K562 (cell line): ENCODE measurements around the gene UQCRHL. TPM values are rescaled to one million over a fixed set of nuclear protein-coding genes. Genes with fewer than 3 reads are reported as not detected.

ENCODE experiments used
- BHLHE40 ChIP-seq: IDR thresholded peaks from 2 replicates; pipeline ENCODE4 v1.6.1; 2011; ENCODE audit warnings: low read length, improper control_type of control experiment
- CBFB ChIP-seq: sonication (generic); formaldehyde crosslinking; IDR thresholded peaks from 2 replicates; pipeline ENCODE4 v1.4.0; 2020; ENCODE audit warnings: mild to moderate bottlenecking, missing genetic modification reagents
- CXXC5 ChIP-seq: fragments of 250-450 bp; sonication (Bioruptor Pico); IDR thresholded peaks from 2 replicates; pipeline ENCODE4 v1.8.0; 2022; ENCODE audit warnings: inconsistent platforms, mild to moderate bottlenecking, moderate library complexity
- DMBX1 ChIP-seq: fragments of 250-450 bp; sonication (Bioruptor Pico); IDR thresholded peaks from 2 replicates; pipeline ENCODE4 v1.8.0; 2022; ENCODE audit warnings: inconsistent platforms, mild to moderate bottlenecking, moderate library complexity, borderline replicate concordance
- DPF2 ChIP-seq: fragments of 450-650 bp; IDR thresholded peaks from 2 replicates; pipeline ENCODE4 v1.6.1; 2016
- ELF4 ChIP-seq: fragments of 450-650 bp; formaldehyde crosslinking; IDR thresholded peaks from 2 replicates; pipeline ENCODE4 v1.4.0; 2022; ENCODE audit warnings: missing genetic modification characterization
- GATA2 ChIP-seq: sonication (generic); formaldehyde crosslinking; IDR thresholded peaks from 2 replicates; pipeline ENCODE4 v1.4.0; 2020; ENCODE audit warnings: mild to moderate bottlenecking, missing genetic modification reagents
- GTF3C2 ChIP-seq: IDR thresholded peaks from 3 replicates; pipeline ENCODE4 v1.6.1; 2011; ENCODE audit warnings: borderline replicate concordance, mild to moderate bottlenecking, moderate library complexity; ENCODE audit not compliant: insufficient read length; ENCODE audit errors: extremely low read depth
- HMBOX1 ChIP-seq: sonication (generic); IDR thresholded peaks from 2 replicates; pipeline ENCODE4 v1.6.1; 2016
- HMG20B ChIP-seq: fragments of 250-450 bp; sonication (Bioruptor Pico); IDR thresholded peaks from 2 replicates; pipeline ENCODE4 v1.5.0; 2021; ENCODE audit warnings: mild to moderate bottlenecking
- MAZ ChIP-seq, 2 experiments: fragments of 450-650 bp in 1 of 2; sonication (generic) in 1 of 2; formaldehyde crosslinking; IDR thresholded peaks in 1 of 2; conservative IDR thresholded peaks in 1 of 2; 2 replicates each; pipeline versions ENCODE4 v1.4.0 to v1.5.0; 2020; ENCODE audit warnings: mild to moderate bottlenecking in 1 of 2, missing genetic modification reagents in 1 of 2
- MTA3 ChIP-seq: fragments of 450-650 bp; formaldehyde crosslinking; IDR thresholded peaks from 2 replicates; pipeline ENCODE4 v1.6.1; 2017; ENCODE audit warnings: mild to moderate bottlenecking, borderline replicate concordance
- NFXL1 ChIP-seq: fragments of 450-650 bp; formaldehyde crosslinking; IDR thresholded peaks from 2 replicates; pipeline ENCODE4 v1.4.0; 2021; ENCODE audit warnings: mild to moderate bottlenecking
- NR1H2 ChIP-seq: sonication (generic); formaldehyde crosslinking; IDR thresholded peaks from 2 replicates; pipeline ENCODE4 v1.4.0; 2020; ENCODE audit warnings: mild to moderate bottlenecking, missing genetic modification reagents
- PML ChIP-seq: IDR thresholded peaks from 2 replicates; pipeline ENCODE4 v1.6.1; 2012; ENCODE audit warnings: low read length, inconsistent platforms
- PTBP1 ChIP-seq: fragments of 200-400 bp; formaldehyde crosslinking; IDR thresholded peaks from 2 replicates; pipeline ENCODE4 v1.6.1; 2017; ENCODE audit warnings: low read depth, low read length
- RHOXF2B ChIP-seq: fragments of 250-450 bp; sonication (Bioruptor Pico); conservative IDR thresholded peaks from 2 replicates; pipeline ENCODE4 v1.5.1; 2021
- SAFB ChIP-seq: fragments of 200-400 bp; formaldehyde crosslinking; IDR thresholded peaks from 2 replicates; pipeline ENCODE4 v1.6.1; 2017; ENCODE audit warnings: low read depth, low read length, borderline replicate concordance
- TBL1XR1 ChIP-seq, 2 experiments: IDR thresholded peaks; 2 replicates each; pipeline ENCODE4 v1.6.1; 2012; ENCODE audit warnings: improper control_type of control experiment in 2 of 2, low read length in 2 of 2, mild to moderate bottlenecking in 1 of 2
- ZNF253 ChIP-seq: fragments of 250-450 bp; sonication (Bioruptor Pico); conservative IDR thresholded peaks from 2 replicates; pipeline ENCODE4 v1.6.1; 2021; ENCODE audit warnings: mild to moderate bottlenecking
- polyA plus RNA-seq, 8 experiments: library from polyadenylated mRNA; depleted of rRNA in 4 of 8; stranded (reverse) in 5 of 8; unstranded in 3 of 8; fragments of >200 nt; fragmentation: Nextera tagmentation in 2 of 8; fragmentation: Illumina TruSeq in 1 of 8; extraction: Ambion mirVana in 2 of 8; extraction: Trizol in 1 of 8; gene quantifications; 2 replicates each; pipeline versions ENCODE4 v1.2.1 to v1.2.3, GENCODE V29; 2011 to 2014; ENCODE audit warnings: inconsistent platforms in 1 of 8, missing spikeins in 1 of 8
- total RNA-seq, 7 experiments: library from RNA; depleted of rRNA in 6 of 7; stranded (reverse); fragments of >200 nt in 6 of 7; fragmentation: Illumina TruSeq in 2 of 7; extraction: Trizol in 2 of 7; gene quantifications; 2 replicates each; pipeline versions ENCODE4 v1.2.1 to v1.2.3, GENCODE V29; 2011 to 2021; ENCODE audit warnings: low replicate concordance in 1 of 7
- TF ChIP-seq, protein P1 (sequence below): fragments of 450-650 bp; formaldehyde crosslinking; IDR thresholded peaks from 2 replicates; pipeline ENCODE4 v1.4.0; 2022; ENCODE audit warnings: missing genetic modification characterization
- TF ChIP-seq, protein P2 (sequence below): fragments of 250-450 bp; sonication (Bioruptor Pico); IDR thresholded peaks from 2 replicates; pipeline ENCODE4 v1.8.0; 2021; ENCODE audit warnings: moderate library complexity, mild to moderate bottlenecking, inconsistent platforms

Gene UQCRHL
- total and polyA plus RNA-seq, 9 of the 15 experiments (the other 6 are each of a cell fraction or from before 2014, with no cell fraction given), result 5.1 to 41.3 (median 21.8) TPM

GRCh38 chr1:15847100-15847892 is 39.8 kb upstream of the UQCRHL start, which contains the start of gene SPEN (continued):
- TF ChIP-seq, protein P1, sequence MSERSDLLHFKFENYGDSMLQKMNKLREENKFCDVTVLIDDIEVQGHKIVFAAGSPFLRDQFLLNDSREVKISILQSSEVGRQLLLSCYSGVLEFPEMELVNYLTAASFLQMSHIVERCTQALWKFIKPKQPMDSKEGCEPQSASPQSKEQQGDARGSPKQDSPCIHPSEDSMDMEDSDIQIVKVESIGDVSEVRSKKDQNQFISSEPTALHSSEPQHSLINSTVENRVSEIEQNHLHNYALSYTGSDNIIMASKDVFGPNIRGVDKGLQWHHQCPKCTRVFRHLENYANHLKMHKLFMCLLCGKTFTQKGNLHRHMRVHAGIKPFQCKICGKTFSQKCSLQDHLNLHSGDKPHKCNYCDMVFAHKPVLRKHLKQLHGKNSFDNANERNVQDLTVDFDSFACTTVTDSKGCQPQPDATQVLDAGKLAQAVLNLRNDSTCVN (CRISPR knock-in tag), result peak; percentile 84; the same call in 1 of the 2 replicates
- TF ChIP-seq DPF2 (peak; percentile 64; the same call in 1 of the 2 replicates), MTA3 (peak; percentile 66; the same call in 1 of the 2 replicates), ZNF253 (CRISPR knock-in tag) (no peak), GATA2 (CRISPR knock-in tag) (no peak), PML (peak; percentile 86; the same call in 1 of the 2 replicates), PTBP1 (no peak), ELF4 (CRISPR knock-in tag) (peak; percentile 63; the same call in 1 of the 2 replicates), TBL1XR1 (IDR thresholded peaks at IDR 0.05; ENCODE audit: low read length in 2 of 2) (peak; percentile 71 to 97; a peak in 3 of 4 replicates), RHOXF2B (CRISPR knock-in tag) (0 out of 2 replicates have a peak, but pooled peaks have one; percentile 50), SAFB (peak; percentile 77), NFXL1 (CRISPR knock-in tag) (0 out of 2 replicates have a peak, but pooled peaks have one; percentile 20), NR1H2 (CRISPR knock-in tag) (0 out of 2 replicates have a peak, but pooled peaks have one; percentile 45), CXXC5 (peak; percentile 96), HMG20B (CRISPR knock-in tag) (no peak), BHLHE40 (peak; percentile 60), DMBX1 (CRISPR knock-in tag) (peak; percentile 72; the same call in 1 of the 2 replicates), CBFB (CRISPR knock-in tag) (no peak), GTF3C2 (no peak), HMBOX1 (no peak), MAZ (CRISPR knock-in tag; conservative IDR thresholded peaks at IDR 0.05 in 1 of 2, IDR thresholded peaks at IDR 0.05 in 1 of 2) (peak in 1 of 2 experiments; percentile 88; a peak in 3 of 4 replicates)
- TF ChIP-seq, protein P2, sequence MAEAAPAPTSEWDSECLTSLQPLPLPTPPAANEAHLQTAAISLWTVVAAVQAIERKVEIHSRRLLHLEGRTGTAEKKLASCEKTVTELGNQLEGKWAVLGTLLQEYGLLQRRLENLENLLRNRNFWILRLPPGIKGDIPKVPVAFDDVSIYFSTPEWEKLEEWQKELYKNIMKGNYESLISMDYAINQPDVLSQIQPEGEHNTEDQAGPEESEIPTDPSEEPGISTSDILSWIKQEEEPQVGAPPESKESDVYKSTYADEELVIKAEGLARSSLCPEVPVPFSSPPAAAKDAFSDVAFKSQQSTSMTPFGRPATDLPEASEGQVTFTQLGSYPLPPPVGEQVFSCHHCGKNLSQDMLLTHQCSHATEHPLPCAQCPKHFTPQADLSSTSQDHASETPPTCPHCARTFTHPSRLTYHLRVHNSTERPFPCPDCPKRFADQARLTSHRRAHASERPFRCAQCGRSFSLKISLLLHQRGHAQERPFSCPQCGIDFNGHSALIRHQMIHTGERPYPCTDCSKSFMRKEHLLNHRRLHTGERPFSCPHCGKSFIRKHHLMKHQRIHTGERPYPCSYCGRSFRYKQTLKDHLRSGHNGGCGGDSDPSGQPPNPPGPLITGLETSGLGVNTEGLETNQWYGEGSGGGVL (CRISPR knock-in tag), result no peak
